ENCODE data around the gene SYNM.

- no peak for TF ChIP-seq EZH2 (IDR thresholded peaks at IDR 0.05; ENCODE audit: borderline replicate concordance, low read depth, low read length, poor library complexity, severe bottlenecking)
- TF ChIP-seq, protein P1, sequence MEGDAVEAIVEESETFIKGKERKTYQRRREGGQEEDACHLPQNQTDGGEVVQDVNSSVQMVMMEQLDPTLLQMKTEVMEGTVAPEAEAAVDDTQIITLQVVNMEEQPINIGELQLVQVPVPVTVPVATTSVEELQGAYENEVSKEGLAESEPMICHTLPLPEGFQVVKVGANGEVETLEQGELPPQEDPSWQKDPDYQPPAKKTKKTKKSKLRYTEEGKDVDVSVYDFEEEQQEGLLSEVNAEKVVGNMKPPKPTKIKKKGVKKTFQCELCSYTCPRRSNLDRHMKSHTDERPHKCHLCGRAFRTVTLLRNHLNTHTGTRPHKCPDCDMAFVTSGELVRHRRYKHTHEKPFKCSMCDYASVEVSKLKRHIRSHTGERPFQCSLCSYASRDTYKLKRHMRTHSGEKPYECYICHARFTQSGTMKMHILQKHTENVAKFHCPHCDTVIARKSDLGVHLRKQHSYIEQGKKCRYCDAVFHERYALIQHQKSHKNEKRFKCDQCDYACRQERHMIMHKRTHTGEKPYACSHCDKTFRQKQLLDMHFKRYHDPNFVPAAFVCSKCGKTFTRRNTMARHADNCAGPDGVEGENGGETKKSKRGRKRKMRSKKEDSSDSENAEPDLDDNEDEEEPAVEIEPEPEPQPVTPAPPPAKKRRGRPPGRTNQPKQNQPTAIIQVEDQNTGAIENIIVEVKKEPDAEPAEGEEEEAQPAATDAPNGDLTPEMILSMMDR (conservative IDR thresholded peaks at IDR 0.05; ENCODE audit: low read depth, low read length) = no peak
Observed at GRCh38 chr15:99172171-99172570, 67.3 kb downstream of the SYNM start.

Data from A673 (cell line).